Keratinocyte (primary cell): ENCODE results near the gene ZC3H12A.

Experiments used
- CTCF ChIP-seq, 3 experiments: IDR thresholded peaks in 1 of 3; conservative IDR thresholded peaks in 1 of 3; optimal IDR thresholded peaks in 1 of 3; 2 replicates in 2 of 3; 3 replicates in 1 of 3; pipeline versions ENCODE3 to v1.5.1; 2011; ENCODE audit warnings: low read length in 3 of 3, mild to moderate bottlenecking in 3 of 3, moderate library complexity in 2 of 3, control low read depth in 1 of 3, inconsistent platforms in 1 of 3; ENCODE audit not compliant: insufficient read depth in 2 of 3; ENCODE audit errors: extremely low read depth in 1 of 3
- EZH2 ChIP-seq: IDR thresholded peaks from one replicate; pipeline ENCODE4 v1.6.1; 2012; ENCODE audit warnings: inconsistent platforms, mild to moderate bottlenecking, low read length, moderate library complexity

- TF ChIP-seq CTCF (optimal IDR thresholded peaks at IDR 0.05 in 1 of 3, IDR thresholded peaks at IDR 0.05 in 1 of 3, conservative IDR thresholded peaks at IDR 0.05 in 1 of 3; ENCODE audit: extremely low read depth in 1 of 3, insufficient read depth in 2 of 3, low read length in 3 of 3) (no peak), EZH2 (no peak)
Observed at GRCh38 chr1:37449936-37450335, 24.4 kb upstream of the ZC3H12A start.
